Measurements from ENCODE around the gene AMDHD2. TPM values are rescaled to one million over a fixed set of nuclear protein-coding genes. Genes with fewer than 3 reads are reported as not detected.
"Not testable (repeated sequence)": the region's sequence is repeated elsewhere in the genome, so short reads cannot be mapped to it uniquely, and the experiment has no call there.

Gene AMDHD2, protein sequence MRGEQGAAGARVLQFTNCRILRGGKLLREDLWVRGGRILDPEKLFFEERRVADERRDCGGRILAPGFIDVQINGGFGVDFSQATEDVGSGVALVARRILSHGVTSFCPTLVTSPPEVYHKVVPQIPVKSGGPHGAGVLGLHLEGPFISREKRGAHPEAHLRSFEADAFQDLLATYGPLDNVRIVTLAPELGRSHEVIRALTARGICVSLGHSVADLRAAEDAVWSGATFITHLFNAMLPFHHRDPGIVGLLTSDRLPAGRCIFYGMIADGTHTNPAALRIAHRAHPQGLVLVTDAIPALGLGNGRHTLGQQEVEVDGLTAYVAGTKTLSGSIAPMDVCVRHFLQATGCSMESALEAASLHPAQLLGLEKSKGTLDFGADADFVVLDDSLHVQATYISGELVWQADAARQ
- polyA plus RNA-seq (ENCODE audit: insufficient read length in 4 of 4), result 10 to 100 TPM; 20.1 to 40.8 (median 31.6) TPM

DNA sequence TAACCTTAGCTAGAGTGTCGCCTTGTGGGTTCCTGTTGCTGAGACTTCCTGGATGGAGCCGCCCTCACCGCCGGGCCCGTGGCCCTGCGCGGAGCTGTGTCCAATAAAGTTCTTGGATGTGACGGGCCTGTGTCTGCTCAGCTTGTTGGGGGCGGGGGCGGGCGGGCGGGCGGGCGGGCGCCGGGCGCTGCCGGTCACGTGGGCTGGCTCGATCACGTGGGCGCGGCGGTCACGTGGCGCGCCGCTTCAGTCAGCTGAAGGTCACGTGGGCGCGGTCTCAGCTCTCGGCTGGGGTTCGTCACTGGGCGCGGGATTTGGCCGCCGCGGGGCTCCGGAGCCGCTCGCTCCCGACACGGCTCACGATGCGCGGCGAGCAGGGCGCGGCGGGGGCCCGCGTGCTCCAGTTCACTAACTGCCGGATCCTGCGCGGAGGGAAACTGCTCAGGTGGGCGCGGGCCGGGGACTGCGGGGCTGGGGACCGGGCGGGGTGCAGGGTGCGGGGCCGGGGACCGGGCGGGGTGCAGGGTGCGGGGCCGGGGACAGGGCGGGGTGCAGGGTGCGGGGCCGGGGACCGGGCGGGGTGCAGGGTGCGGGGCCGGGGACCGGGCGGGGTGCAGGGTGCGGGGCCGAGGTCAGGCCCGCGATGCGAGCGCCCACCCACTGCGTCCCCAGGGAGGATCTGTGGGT lies at the start of gene AMDHD2:
Gene AMDHD2 (plus strand): TSS at position 275 of the 687 bp plus-strand sequence. CDS start 88 bp downstream, at position 363.
- DNase-seq (ENCODE audit: low read depth in 4 of 4, low spot score in 2 of 4), result peak in 1 of 4 donors; percentile 66

DNA sequence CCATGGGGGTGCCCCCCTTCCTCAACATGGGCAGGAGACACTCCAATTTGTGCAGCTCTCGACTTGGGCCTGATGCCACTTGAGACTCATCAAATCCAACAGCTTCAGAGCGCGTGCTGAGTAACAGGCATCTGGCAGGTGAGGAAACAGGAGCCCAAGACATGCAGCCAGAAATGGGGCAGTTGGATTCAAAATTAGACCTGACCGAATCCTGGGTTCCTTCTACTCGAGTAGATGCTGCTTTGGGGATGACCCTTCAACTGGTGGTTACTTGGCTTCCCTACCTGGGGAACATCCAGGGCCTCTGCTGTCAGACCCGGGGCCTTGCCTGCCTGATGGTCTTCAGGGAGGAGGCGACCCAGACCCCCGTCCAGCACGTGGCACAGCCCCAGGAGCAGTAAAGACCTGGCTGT lies 49.6 kb upstream of the AMDHD2 start:
- no peak for DNase-seq (ENCODE audit: low read depth in 4 of 4, low spot score in 2 of 4)

DNA sequence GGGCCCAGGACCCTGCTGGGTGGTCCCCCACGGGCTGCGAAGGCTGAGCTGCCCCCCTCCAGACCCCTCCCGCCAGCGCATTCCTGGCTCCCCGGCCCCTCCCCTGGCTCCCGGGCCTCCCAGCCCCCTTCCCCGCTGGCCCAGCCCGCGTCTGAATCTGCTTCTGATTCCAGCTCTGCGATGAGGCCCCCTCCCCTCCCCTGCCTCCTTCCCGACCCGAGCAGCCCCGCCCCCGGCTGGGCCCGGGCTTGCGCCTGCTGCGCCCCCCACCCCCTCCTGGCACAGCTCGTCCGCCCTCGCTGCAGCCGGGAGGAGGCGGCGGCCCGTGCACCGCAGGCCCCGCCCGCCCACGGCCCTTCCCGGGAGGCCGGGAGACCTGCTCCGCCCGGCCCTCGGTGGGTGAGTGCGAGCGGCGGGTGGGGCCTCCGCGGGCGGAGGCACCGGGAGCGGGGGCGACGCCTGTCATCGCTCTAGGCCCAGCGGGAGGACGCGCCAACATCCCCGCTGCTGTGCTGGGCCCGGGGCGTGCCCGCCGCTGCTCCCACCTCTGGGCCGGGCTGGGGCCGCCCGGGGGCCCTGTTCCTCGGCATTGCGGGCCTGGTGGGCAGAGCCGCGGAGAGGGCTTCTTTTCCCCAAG lies 49.0 kb upstream of the AMDHD2 start, which contains the start of gene NTN3:
Gene NTN3 (plus strand): TSS at position 282 of the 637 bp plus-strand sequence. CDS start 405 bp downstream, outside the sequence.
- no peak for DNase-seq (ENCODE audit: low read depth in 4 of 4, low spot score in 2 of 4)

DNA sequence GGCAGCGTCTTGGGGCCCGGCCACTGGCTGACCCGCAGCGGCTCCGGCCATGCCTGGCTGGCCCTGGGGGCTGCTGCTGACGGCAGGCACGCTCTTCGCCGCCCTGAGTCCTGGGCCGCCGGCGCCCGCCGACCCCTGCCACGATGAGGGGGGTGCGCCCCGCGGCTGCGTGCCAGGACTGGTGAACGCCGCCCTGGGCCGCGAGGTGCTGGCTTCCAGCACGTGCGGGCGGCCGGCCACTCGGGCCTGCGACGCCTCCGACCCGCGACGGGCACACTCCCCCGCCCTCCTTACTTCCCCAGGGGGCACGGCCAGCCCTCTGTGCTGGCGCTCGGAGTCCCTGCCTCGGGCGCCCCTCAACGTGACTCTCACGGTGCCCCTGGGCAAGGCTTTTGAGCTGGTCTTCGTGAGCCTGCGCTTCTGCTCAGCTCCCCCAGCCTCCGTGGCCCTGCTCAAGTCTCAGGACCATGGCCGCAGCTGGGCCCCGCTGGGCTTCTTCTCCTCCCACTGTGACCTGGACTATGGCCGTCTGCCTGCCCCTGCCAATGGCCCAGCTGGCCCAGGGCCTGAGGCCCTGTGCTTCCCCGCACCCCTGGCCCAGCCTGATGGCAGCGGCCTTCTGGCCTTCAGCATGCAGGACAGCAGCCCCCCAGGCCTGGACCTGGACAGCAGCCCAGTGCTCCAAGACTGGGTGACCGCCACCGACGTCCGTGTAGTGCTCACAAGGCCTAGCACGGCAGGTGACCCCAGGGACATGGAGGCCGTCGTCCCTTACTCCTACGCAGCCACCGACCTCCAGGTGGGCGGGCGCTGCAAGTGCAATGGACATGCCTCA lies 48.3 kb upstream of the AMDHD2 start:
- DNase-seq (ENCODE audit: low read depth in 4 of 4, low spot score in 2 of 4), result no peak

DNA sequence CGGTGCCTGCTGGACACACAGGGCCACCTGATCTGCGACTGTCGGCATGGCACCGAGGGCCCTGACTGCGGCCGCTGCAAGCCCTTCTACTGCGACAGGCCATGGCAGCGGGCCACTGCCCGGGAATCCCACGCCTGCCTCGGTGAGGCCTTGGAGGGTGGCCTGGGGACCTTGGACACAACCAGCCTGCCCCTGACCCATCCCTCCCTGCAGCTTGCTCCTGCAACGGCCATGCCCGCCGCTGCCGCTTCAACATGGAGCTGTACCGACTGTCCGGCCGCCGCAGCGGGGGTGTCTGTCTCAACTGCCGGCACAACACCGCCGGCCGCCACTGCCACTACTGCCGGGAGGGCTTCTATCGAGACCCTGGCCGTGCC lies 47.7 kb upstream of the AMDHD2 start:
- no peak for DNase-seq (ENCODE audit: low read depth in 4 of 4, low spot score in 2 of 4)

DNA sequence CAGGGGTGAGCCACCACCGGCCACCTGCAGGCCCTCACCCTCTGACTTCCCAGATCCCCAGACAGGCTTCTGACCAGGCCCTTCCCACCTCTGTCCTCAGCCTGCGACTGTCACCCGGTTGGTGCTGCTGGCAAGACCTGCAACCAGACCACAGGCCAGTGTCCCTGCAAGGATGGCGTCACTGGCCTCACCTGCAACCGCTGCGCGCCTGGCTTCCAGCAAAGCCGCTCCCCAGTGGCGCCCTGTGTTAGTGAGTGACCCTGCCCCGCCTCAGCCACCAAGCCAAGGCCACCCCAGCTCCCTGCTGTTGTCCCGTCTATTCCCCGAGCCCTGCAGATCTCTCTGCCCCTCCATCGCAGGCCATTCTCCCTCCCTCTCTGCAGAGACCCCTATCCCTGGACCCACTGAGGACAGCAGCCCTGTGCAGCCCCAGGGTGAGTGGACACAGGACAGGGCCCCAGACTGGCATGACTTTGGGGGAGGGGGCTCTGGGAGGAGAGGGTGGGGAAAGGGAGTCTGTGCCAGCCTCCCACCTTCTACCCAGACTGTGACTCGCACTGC lies 47.2 kb upstream of the AMDHD2 start:
- DNase-seq (ENCODE audit: low read depth in 4 of 4, low spot score in 2 of 4), result no peak

DNA sequence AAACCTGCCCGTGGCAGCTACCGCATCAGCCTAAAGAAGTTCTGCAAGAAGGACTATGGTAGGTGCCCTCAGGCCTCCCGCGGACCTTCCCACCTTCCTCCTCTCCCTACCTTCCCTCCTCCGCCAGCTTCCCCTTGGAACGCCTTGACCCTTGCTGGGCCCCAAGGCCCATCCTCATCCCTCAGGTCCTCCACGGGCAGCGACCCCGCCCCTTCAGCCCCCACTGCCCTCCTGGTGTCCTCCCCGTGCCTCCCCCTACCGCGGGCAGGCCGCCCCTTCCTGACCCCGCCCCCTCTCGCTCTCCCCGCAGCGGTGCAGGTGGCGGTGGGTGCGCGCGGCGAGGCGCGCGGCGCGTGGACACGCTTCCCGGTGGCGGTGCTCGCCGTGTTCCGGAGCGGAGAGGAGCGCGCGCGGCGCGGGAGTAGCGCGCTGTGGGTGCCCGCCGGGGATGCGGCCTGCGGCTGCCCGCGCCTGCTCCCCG lies 46.7 kb upstream of the AMDHD2 start:
- DNase-seq (ENCODE audit: low read depth in 4 of 4, low spot score in 2 of 4), result no peak

DNA sequence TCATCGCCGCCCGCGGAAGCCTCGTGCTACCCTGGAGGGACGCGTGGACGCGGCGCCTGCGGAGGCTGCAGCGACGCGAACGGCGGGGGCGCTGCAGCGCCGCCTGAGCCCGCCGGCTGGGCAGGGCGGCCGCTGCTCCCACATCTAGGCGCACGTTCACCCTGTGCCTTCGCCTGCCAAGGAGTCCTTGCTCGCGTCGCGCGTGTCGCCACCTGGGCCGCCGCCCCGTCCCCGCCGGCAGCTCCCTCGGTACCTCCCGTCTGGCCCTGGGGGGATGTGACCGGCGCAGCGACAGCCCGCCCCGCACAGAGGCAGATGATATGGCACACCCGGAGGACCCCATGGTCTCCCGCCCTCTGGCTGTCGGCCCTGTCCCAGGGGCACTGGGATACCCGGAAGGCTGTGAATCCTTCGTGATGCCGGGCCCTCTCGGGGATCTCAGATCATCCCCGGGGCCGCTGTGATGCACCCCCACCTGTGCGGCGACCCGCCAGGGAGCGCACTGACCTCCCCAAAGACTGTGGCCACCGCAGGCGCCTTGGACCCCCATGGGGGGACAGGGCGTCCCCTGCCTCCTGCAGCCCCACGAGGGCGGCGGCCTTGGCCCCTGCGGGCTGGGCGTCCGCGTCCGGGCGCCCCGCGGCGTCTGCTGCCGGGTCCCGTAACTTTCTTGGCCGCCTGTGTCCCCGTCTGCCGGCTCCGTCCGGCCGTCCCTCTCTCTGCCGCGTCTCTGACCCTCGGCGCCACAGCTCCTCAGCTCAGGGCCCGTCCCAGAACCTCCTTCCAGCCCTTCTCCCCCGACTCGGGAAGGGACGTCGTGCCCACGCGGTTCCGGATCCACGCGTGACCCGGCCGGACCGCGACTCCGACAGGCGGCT lies 45.9 kb upstream of the AMDHD2 start:
- no peak for DNase-seq (ENCODE audit: low read depth in 4 of 4, low spot score in 2 of 4)

DNA sequence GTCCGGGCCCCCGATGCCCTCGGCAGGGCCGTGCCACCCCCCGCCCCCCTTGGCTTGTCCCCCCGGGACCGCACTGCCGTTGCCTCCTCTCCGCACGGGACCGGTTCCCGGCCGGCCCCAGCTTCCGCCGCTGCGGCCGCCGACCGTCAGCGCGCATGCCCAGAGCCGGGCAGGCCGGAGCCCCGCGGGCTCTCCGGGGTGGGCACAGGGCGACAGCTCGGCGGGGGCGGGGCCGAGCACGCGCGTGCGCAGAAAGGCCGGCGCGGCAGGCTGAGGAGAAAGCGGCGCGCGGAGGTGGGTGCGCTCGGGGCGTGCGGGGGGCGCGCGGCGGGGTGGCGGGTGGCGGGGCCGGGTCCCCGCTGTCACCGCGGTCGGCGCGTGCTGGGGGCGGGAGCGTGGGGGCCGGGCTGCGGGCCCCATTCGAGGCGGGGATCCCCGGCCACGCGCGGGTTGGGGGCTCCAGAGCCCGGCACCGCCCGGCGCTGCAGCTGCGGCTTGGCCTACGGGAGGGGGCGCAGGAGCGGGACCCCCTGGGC lies 45.2 kb upstream of the AMDHD2 start, which contains the start of gene TBC1D24:
Gene TBC1D24 (plus strand): TSS at position 251 of the 536 bp plus-strand sequence. CDS start 21,022 bp downstream, outside the sequence.
- DNase-seq (ENCODE audit: low read depth in 4 of 4, low spot score in 2 of 4), result peak in 1 of 4 donors; percentile 79

DNA sequence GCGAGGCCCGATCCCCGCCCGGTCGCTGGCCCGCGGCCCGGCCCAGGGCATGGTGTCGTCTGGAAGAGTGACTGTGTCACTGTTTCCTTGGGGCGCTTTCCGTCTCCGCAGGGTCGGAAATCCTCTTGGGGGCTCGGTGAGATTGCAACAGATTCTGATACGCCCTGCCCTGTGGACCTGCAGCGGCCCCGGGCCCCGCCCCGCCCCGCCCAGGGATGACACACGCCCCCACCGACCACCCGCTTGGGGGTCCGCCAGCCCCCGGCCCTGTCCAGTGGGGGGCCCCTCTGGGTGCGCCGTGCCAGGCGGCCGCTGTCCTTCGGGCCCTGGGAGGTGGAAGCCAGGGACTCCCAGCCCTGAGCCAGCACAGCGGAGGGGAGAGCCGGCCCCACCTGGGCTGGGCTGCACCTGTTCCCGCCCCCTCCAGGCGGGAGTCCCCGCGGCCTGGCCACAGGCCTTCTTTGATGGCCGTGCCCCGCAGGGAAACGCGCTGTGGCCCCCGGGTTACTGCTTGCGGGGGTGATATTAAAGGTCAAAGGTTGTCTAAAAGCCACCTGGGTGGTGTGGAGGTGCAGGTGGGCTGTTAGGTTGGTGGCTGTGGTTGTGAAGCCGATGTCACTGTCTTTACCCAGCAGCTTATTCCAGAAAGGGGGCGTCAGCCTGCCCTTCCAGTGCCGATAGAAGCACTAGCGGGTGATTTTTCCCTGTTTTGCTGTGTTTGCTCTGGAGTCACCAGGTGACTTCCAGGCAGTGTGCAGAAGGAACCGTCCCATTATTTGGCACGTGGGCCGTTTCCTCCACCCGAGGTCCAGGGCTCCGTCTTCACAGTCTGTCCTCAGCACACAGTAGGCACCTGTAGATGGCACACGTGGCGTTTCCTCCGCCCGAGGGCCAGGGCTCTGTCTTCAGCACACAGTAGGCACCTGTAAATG lies 44.5 kb upstream of the AMDHD2 start:
- DNase-seq (ENCODE audit: low read depth in 4 of 4, low spot score in 2 of 4), result no peak

DNA sequence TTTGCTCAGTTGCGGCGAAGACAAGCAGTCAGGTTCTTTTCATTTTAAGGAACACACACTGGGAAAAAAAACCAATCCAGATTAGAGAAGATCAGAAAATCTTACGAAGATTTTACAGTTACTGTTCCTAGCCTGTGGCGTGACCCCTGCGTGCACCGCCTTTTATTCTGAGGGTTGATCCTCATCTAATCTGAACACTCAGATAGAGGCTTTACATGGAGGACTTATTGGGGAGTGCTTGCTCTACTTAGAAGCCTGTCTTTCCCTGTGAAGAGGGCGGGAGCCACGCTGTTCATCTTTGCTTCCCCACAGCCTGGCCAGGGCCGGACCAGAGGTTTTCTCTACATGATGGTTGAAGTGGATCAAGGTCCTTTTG lies 43.8 kb upstream of the AMDHD2 start:
- no peak for DNase-seq (ENCODE audit: low read depth in 4 of 4, low spot score in 2 of 4)

DNA sequence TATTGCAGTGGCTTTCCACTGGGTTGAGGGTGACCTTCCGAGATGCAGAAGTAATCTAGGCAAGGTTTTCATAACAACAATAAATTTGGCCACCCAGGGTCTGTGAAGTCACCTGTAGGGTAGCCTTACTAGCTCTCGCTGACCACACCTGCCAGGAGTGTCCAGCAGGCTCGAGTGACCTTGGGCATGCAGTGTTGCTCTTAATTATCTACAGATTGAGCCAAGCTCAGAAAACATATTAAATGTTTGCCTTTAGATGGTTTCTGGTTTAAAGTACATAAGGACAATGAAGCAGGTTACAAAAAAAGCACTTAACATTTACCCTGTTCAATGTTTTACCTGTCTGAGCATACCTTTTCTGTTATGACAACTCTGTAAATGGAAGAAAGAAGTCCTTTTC lies 43.4 kb upstream of the AMDHD2 start:
- no peak for DNase-seq (ENCODE audit: low read depth in 4 of 4, low spot score in 2 of 4)

DNA sequence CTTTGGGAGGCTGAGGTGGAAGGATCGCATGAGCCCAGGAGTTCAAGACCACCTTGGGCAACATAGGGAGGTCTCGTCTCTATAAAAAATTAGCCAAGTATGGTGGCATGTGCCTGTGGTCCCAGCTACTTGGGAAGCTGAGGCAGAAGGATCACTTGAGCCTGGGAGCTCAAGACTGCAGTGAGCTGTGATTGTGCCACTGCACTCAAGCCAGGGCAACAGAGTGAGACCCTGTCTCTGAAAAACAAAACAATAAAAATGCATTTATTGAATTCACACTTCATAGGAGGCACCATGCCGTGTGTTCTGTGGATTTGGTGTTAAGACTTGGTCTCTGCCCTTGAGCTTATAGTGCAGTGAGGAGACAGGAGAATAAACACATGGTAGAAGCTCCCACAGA lies 42.8 kb upstream of the AMDHD2 start:
- no peak for DNase-seq (ENCODE audit: low read depth in 4 of 4, low spot score in 2 of 4)

DNA sequence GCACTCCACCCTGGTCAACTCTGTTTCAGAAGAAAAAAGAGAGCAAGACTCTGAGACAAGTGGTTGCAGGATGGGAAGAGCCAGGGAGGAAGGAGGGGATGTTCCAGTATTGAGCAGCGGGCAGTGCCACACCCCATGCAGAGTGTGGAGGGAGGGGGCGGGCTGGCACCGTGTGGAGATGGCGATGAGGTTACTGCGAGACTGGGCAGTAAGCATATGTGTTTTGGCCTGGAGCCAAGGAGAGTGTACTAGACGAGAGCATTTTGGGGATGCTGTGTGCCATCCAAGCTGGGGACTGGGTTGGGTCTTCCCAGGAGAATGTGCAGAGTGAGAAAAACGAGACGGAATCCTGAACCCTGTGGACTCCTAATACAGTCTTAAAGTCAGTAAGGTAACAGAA lies 41.9 kb upstream of the AMDHD2 start:
- DNase-seq (ENCODE audit: low read depth in 4 of 4, low spot score in 2 of 4), result no peak

DNA sequence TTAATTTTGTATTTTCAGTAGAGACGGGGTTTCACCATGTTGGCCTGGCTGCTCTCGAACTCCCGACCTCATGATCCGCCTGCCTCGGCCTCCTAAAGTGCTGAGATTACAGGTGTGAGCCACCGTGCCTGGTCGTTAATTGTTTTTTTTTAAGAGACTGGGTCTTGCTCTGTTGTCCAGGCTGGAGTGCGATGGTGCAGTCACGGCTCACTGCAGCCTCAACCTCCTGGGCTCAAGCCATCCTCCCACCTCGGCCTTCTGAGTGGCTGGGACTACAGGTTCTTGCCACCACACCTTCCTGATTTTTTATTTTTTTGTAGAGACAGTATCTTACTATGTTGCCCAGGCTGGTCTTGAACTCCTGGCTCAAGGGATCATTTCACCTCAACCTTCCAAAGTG lies 40.2 kb upstream of the AMDHD2 start:
- DNase-seq (ENCODE audit: low read depth in 4 of 4, low spot score in 2 of 4), result not testable (repeated sequence)

DNA sequence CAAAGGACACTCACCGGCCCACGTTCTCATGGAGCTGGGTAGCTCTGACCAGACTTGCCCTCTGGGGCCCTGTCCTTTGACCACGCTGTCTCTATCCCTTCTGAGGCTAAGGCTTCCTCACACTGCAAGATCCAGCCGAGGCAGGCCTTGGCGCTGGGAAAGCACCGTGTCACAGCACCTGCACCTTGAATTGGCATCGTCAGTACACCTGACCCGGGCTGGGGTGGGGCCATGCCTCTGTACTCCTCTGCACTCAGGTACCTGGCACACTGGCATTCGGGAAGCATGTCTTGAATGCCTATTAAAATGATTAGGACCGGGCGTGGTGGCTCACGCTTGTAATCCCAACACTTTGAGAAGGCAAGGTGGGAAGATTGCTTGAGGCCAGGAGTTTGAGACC lies 39.2 kb upstream of the AMDHD2 start:
- no peak for DNase-seq (ENCODE audit: low read depth in 4 of 4, low spot score in 2 of 4)

DNA sequence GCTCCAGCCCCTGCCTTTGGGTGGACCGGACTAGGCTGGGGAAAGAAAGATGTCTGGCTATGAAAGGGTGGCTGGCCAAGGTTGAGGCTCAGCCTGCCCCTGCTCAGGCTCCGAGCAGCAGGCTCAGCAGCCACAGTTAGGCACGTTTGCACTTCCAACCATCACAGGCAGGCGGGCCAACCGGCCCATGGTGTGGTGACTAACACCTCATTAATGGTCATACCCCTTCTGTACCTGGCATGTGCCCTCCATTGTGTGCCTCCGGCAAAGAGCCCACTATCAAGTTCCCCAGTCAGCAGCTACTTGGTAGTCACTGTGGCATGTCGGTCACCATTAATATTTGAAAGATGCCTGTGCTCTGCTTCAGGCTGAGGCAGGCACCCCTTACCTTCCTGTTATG lies 38.5 kb upstream of the AMDHD2 start:
- no peak for DNase-seq (ENCODE audit: low read depth in 4 of 4, low spot score in 2 of 4)

DNA sequence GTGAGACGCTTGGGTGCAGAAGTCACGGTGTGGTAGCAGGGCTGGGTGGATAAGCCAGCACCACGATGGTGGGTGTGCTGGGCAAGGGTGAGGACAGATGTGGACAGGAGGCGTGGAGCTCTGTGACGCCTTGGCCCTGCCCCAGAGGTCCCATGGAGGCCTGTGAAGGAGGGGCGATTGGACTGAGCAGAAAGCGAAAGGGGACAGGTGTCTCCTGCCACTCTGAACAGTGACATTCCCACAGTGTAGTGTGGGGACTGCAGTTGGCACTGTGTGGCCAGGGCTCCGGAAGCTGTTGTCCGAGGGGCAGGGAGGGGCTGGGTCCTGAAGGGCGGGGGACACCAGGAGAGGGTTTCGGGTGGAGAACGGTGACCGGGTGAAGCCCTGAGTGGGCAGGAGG lies 37.9 kb upstream of the AMDHD2 start:
- DNase-seq (ENCODE audit: low read depth in 4 of 4, low spot score in 2 of 4), result no peak
